BJ (cell line): Measurements from ENCODE around the gene PLXNA2. TPM values are rescaled to one million over a fixed set of nuclear protein-coding genes. Genes with fewer than 3 reads are reported as not detected.

Source experiments
- CTCF ChIA-PET: fragments of 350-600 bp; formaldehyde crosslinking; extraction: SDS; loops from one replicate; lab custom pipeline; 2021; ENCODE audit warnings: antibody characterized with exemption, inconsistent platforms; lab: Yijun Ruan, JAX
- POLR2A ChIA-PET: fragments of 300-600 bp; sonication (Branson Sonifier 250); formaldehyde crosslinking; extraction: SDS; loops from one replicate; lab custom pipeline; 2021; ENCODE audit warnings: antibody characterized with exemption; lab: Charles Lee
- DNase-seq: peaks from one replicate; pipeline ENCODE4 v3.0.0-alpha.2; 2011; ENCODE audit warnings: low read depth
- H3K27me3 ChIP-seq: 2 replicates; pipeline ENCODE4 v1.6.0; 2011; ENCODE audit warnings: low read length; ENCODE audit not compliant: control insufficient read depth, insufficient read depth
- H3K36me3 ChIP-seq: 2 replicates; pipeline ENCODE4 v1.5.1; 2011; ENCODE audit warnings: low read length; ENCODE audit not compliant: control insufficient read depth, insufficient read depth
- H3K4me3 ChIP-seq: 2 replicates; pipeline ENCODE4 v1.5.1; 2011; ENCODE audit warnings: low read depth, mild to moderate bottlenecking, control low read depth, low read length
- polyA plus RNA-seq: library from polyadenylated mRNA; depleted of rRNA; stranded (reverse); fragments of >200 nt; gene quantifications from 2 replicates; pipeline ENCODE4 v1.2.3, GENCODE V29; 2011
- TF ChIP-seq, protein P1 (sequence below): IDR thresholded peaks from 2 replicates; pipeline ENCODE4 v1.5.1; 2011; ENCODE audit warnings: low read depth, mild to moderate bottlenecking, control low read depth, inconsistent platforms, low read length, moderate library complexity; ENCODE audit not compliant: insufficient read depth

Gene PLXNA2
- polyA plus RNA-seq, 1 experiment = 2.7 TPM

- H3K4me3 ChIP-seq = no peak overlapping the region
- ChIA-PET CTCF (interaction anchor here (0.8 to 15.8 kb wide), 8 partner anchors 9 to 210 kb away, joined by 3 to 351 read pairs (median 4); partner anchors contain the start of gene PLXNA2), POLR2A (no interaction called here)
- H3K36me3 ChIP-seq = no peaks in the 10 kb centered on the region; the same call in 1 of the 2 replicates
- H3K27me3 ChIP-seq = no peaks in the 10 kb centered on the region
- DNase-seq = no peak
- TF ChIP-seq, protein P1, sequence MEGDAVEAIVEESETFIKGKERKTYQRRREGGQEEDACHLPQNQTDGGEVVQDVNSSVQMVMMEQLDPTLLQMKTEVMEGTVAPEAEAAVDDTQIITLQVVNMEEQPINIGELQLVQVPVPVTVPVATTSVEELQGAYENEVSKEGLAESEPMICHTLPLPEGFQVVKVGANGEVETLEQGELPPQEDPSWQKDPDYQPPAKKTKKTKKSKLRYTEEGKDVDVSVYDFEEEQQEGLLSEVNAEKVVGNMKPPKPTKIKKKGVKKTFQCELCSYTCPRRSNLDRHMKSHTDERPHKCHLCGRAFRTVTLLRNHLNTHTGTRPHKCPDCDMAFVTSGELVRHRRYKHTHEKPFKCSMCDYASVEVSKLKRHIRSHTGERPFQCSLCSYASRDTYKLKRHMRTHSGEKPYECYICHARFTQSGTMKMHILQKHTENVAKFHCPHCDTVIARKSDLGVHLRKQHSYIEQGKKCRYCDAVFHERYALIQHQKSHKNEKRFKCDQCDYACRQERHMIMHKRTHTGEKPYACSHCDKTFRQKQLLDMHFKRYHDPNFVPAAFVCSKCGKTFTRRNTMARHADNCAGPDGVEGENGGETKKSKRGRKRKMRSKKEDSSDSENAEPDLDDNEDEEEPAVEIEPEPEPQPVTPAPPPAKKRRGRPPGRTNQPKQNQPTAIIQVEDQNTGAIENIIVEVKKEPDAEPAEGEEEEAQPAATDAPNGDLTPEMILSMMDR = no peak
These were observed 9.5 kb downstream of the PLXNA2 start for GRCh38 chr1:208234721-208235120.

GRCh38 chr1:208233978-208234377 lies 10.2 kb downstream of the PLXNA2 start:
- ChIA-PET POLR2A (interaction anchor here (0.6 kb wide), 1 partner anchor 68 kb away, joined by 3 read pairs; no protein-coding TSS in a partner anchor), CTCF (interaction anchor here (0.7 to 15.8 kb wide), 7 partner anchors 9 to 209 kb away, joined by 3 to 351 read pairs (median 5); partner anchors contain the start of gene PLXNA2)
- no peak for DNase-seq
- no peak overlapping the region for H3K4me3 ChIP-seq
- H3K36me3 ChIP-seq = no peaks in the 10 kb centered on the region; the same call in 1 of the 2 replicates
- no peaks in the 10 kb centered on the region for H3K27me3 ChIP-seq
- TF ChIP-seq, protein P1 = no peak

GRCh38 chr1:208233546-208233945 lies 10.6 kb downstream of the PLXNA2 start:
- ChIA-PET CTCF (interaction anchor here (0.7 to 15.8 kb wide), 8 partner anchors 10 to 209 kb away, joined by 3 to 351 read pairs (median 4); partner anchors contain the start of gene PLXNA2), POLR2A (interaction anchor here (0.6 kb wide), 1 partner anchor 68 kb away, joined by 3 read pairs; no protein-coding TSS in a partner anchor)
- Histone ChIP-seq H3K36me3 (no peaks in the 10 kb centered on the region; the same call in 1 of the 2 replicates), H3K4me3 (no peak overlapping the region), H3K27me3 (no peaks in the 10 kb centered on the region)
- no peak for DNase-seq
- TF ChIP-seq, protein P1 = no peak

GRCh38 chr1:208232662-208233038 lies 11.5 kb downstream of the PLXNA2 start:
- H3K27me3 ChIP-seq = no peaks in the 10 kb centered on the region
- TF ChIP-seq, protein P1 = no peak
- POLR2A ChIA-PET = no interaction called here
- no peaks in the 10 kb centered on the region; the same call in 1 of the 2 replicates for H3K36me3 ChIP-seq
- no peak overlapping the region for H3K4me3 ChIP-seq
- no peak for DNase-seq
- CTCF ChIA-PET = interaction anchor here (0.8 to 15.8 kb wide), 8 partner anchors 11 to 208 kb away, joined by 3 to 351 read pairs (median 4); partner anchors contain the start of gene PLXNA2

GRCh38 chr1:208231881-208232661 lies 12.1 kb downstream of the PLXNA2 start:
- no peaks in the 10 kb centered on the region for H3K27me3 ChIP-seq
- DNase-seq = no peak
- H3K4me3 ChIP-seq = no peak overlapping the region
- TF ChIP-seq, protein P1 = no peak
- H3K36me3 ChIP-seq = no peaks in the 10 kb centered on the region; the same call in 1 of the 2 replicates
- POLR2A ChIA-PET = no interaction called here
- CTCF ChIA-PET = interaction anchor here (1.3 to 3.7 kb wide), 6 partner anchors 11 to 131 kb away, joined by 3 to 21 read pairs (median 4); partner anchors contain the start of gene PLXNA2
